GM18508 (cell line): Measurements from ENCODE around the gene TMEM143.

Source experiments
- ATAC-seq: cut with Tn5 transposase; IDR thresholded peaks from one replicate; pipeline ENCODE4 v1.9.1; 2021; ENCODE audit warnings: moderate number of reproducible peaks; ENCODE audit not compliant: insufficient read depth, unreplicated experiment

Gene TMEM143

GRCh38 chr19:48361912-48362311 lies 1.8 kb downstream of the TMEM143 start:
- no peak for ATAC-seq

GRCh38 chr19:48359123-48359522 lies 4.6 kb downstream of the TMEM143 start:
- ATAC-seq, result no peak

- no peak for ATAC-seq
Observed at GRCh38 chr19:48355365-48355954, 8.3 kb downstream of the TMEM143 start.

GRCh38 chr19:48354332-48354992 lies 9.3 kb downstream of the TMEM143 start:
- ATAC-seq, result no peak

- ATAC-seq, result no peak
Observed at GRCh38 chr19:48353677-48354076, 10.1 kb downstream of the TMEM143 start.

GRCh38 chr19:48351341-48351752 lies 12.4 kb downstream of the TMEM143 start:
- ATAC-seq, result no peak

GRCh38 chr19:48350856-48351255 lies 12.9 kb downstream of the TMEM143 start:
- ATAC-seq, result no peak

GRCh38 chr19:48348737-48349136 lies 15.0 kb downstream of the TMEM143 start:
- no peak for ATAC-seq

- ATAC-seq, result no peak
Observed at GRCh38 chr19:48348045-48348444, 15.7 kb downstream of the TMEM143 start.

- ATAC-seq, result no peak
Observed at GRCh38 chr19:48346191-48346590, 17.5 kb downstream of the TMEM143 start.

- no peak for ATAC-seq
Observed at GRCh38 chr19:48344892-48345291, 18.8 kb downstream of the TMEM143 start.

- ATAC-seq, result no peak
Observed at GRCh38 chr19:48342841-48343540, 20.7 kb downstream of the TMEM143 start.

- ATAC-seq, result no peak
Observed at GRCh38 chr19:48342414-48342738, 21.4 kb downstream of the TMEM143 start.

- no peak for ATAC-seq
Observed at GRCh38 chr19:48341515-48342413, 22.0 kb downstream of the TMEM143 start.

- no peak for ATAC-seq
Observed at GRCh38 chr19:48340995-48341394, 22.7 kb downstream of the TMEM143 start.

GRCh38 chr19:48338802-48339503 lies 24.8 kb downstream of the TMEM143 start:
- ATAC-seq, result no peak

GRCh38 chr19:48338253-48338755 lies 25.4 kb downstream of the TMEM143 start:
- no peak for ATAC-seq

GRCh38 chr19:48333467-48334384 lies 30.0 kb downstream of the TMEM143 start:
- peak; percentile 27 for ATAC-seq
